ENCODE data around the gene EDEM3.
"Not testable (repeated sequence)": the region's sequence is repeated elsewhere in the genome, so short reads cannot be mapped to it uniquely, and the experiment has no call there.

EDEM3 gene

GRCh38 chr1:184754476-184755225, at the start of gene EDEM3:
EDEM3 (minus strand) TSS chr1:184754858; CDS start chr1:184754646, 212 bp downstream.
- DNase-seq: peak; percentile 96

GRCh38 chr1:184804220-184804619, 49.6 kb upstream of the EDEM3 start:
- DNase-seq: no peak

- no peak for DNase-seq
Observed at GRCh38 chr1:184803180-184803492, 48.5 kb upstream of the EDEM3 start.

- DNase-seq: no peak
Observed at GRCh38 chr1:184802354-184803179, 47.9 kb upstream of the EDEM3 start.

- DNase-seq: no peak
Observed at GRCh38 chr1:184801503-184801902, 46.8 kb upstream of the EDEM3 start.

- DNase-seq: no peak
Observed at GRCh38 chr1:184800876-184801275, 46.2 kb upstream of the EDEM3 start.

- DNase-seq: no peak
Observed at GRCh38 chr1:184793967-184794366, 39.3 kb upstream of the EDEM3 start.

GRCh38 chr1:184792450-184792969, 37.9 kb upstream of the EDEM3 start:
- DNase-seq: no peak

GRCh38 chr1:184791550-184791900, 36.9 kb upstream of the EDEM3 start:
- no peak for DNase-seq

- no peak for DNase-seq
Observed at GRCh38 chr1:184790642-184791549, 36.2 kb upstream of the EDEM3 start.

GRCh38 chr1:184789884-184790283, 35.2 kb upstream of the EDEM3 start:
- DNase-seq: no peak

- DNase-seq: no peak
Observed at GRCh38 chr1:184788970-184789369, 34.3 kb upstream of the EDEM3 start.

GRCh38 chr1:184785529-184785928, 30.9 kb upstream of the EDEM3 start:
- no peak for DNase-seq

GRCh38 chr1:184783723-184784122, 29.1 kb upstream of the EDEM3 start:
- DNase-seq: not testable (repeated sequence)

- no peak for DNase-seq
Observed at GRCh38 chr1:184781941-184782340, 27.3 kb upstream of the EDEM3 start.

GRCh38 chr1:184775885-184776284, 21.2 kb upstream of the EDEM3 start:
- DNase-seq: no peak

- no peak for DNase-seq
Observed at GRCh38 chr1:184775329-184775728, 20.7 kb upstream of the EDEM3 start.

GRCh38 chr1:184773762-184774320, 19.2 kb upstream of the EDEM3 start:
- DNase-seq: no peak

- DNase-seq: no peak
Observed at GRCh38 chr1:184771190-184771691, 16.6 kb upstream of the EDEM3 start.

- no peak for DNase-seq
Observed at GRCh38 chr1:184770181-184770979, 15.7 kb upstream of the EDEM3 start.

- DNase-seq: no peak
Observed at GRCh38 chr1:184769241-184769640, 14.6 kb upstream of the EDEM3 start.

GRCh38 chr1:184768467-184768866, 13.8 kb upstream of the EDEM3 start:
- DNase-seq: no peak
